HepG2 (cell line): ENCODE results near the gene L3MBTL4. TPM values are rescaled to one million over a fixed set of nuclear protein-coding genes. Genes with fewer than 3 reads are reported as not detected.

Source experiments
- ATAC-seq: fragments of 200-7000 bp; cut with Tn5 transposase; 3 replicates; pipeline ENCODE4 v1.9.1; 2020; ENCODE audit warnings: mild to moderate bottlenecking, moderate library complexity
- BruUV-seq: library from RNA; stranded (reverse); fragments of 400-500 nt; replicated peaks from 2 replicates; lab custom pipeline; 2021; lab: Mats Ljungman, UMichigan
- CTCF ChIA-PET: fragments of 300-600 bp; formaldehyde crosslinking; extraction: SDS; loops from one replicate; lab custom pipeline; 2021; ENCODE audit warnings: low total read pairs, inconsistent platforms, low intra/inter-chr PET ratio; lab: Yijun Ruan, JAX
- POLR2A ChIA-PET: fragments of 350-600 bp; sonication (Branson Sonifier 250); formaldehyde crosslinking; loops from one replicate; lab custom pipeline; 2020; ENCODE audit warnings: antibody characterized with exemption, inconsistent platforms; lab: Yijun Ruan, JAX
- DNase-seq: peaks from one replicate; pipeline ENCODE4 v3.0.0-alpha.2; 2015; ENCODE audit warnings: low spot score
- FAIRE-seq: peaks from 3 replicates; lab custom pipeline; 2011; peaks lifted over from hg19 to GRCh38; lab: Jason Lieb, UNC
- H2AFZ ChIP-seq: one replicate; pipeline ENCODE4 v1.6.1; 2011; ENCODE audit warnings: low read length, inconsistent platforms
- H3K27ac ChIP-seq: fragments of 300-600 bp; 3 replicates; pipeline ENCODE4 v1.8.0; 2011; ENCODE audit warnings: mixed run types, mild to moderate bottlenecking, mixed read lengths, low read length, inconsistent platforms; ENCODE audit not compliant: insufficient read depth; ENCODE audit errors: extremely low read length
- H3K27me3 ChIP-seq, 2 experiments: fragments of 200-600 bp in 1 of 2; 2 replicates in 1 of 2; 3 replicates in 1 of 2; pipeline versions ENCODE4 v1.6.0 to v1.8.0; 2011; ENCODE audit warnings: low read length in 2 of 2, mild to moderate bottlenecking in 2 of 2, moderate library complexity in 2 of 2, inconsistent platforms in 1 of 2; ENCODE audit not compliant: insufficient read depth in 2 of 2, control insufficient read depth in 1 of 2
- H3K36me3 ChIP-seq, 2 experiments: fragments of 200-600 bp in 1 of 2; replicated peaks in 1 of 2; 2 replicates in 1 of 2; 3 replicates in 1 of 2; pipeline versions ENCODE4 v1.5.1 to v1.8.0; 2011; ENCODE audit warnings: low read length in 2 of 2, inconsistent platforms in 1 of 2; ENCODE audit not compliant: insufficient read depth in 2 of 2, control insufficient read depth in 1 of 2
- H3K4me1 ChIP-seq: 2 replicates; pipeline ENCODE4 v1.5.1; 2012; ENCODE audit warnings: low read length, inconsistent platforms; ENCODE audit not compliant: insufficient read depth
- H3K4me2 ChIP-seq: 2 replicates; pipeline ENCODE4 v1.6.0; 2011; ENCODE audit warnings: low read depth, low read length, inconsistent platforms
- H3K4me3 ChIP-seq, 3 experiments: fragments of 200-600 bp in 1 of 3; sonication (generic), shearing (Covaris generic) in 1 of 3; replicated peaks in 1 of 3; 2 replicates each; pipeline ENCODE4 v1.5.1; 2011 to 2016; ENCODE audit warnings: low read length in 3 of 3, inconsistent platforms in 2 of 3, low read depth in 2 of 3, mild to moderate bottlenecking in 2 of 3, control low read depth in 1 of 3, mixed read lengths in 1 of 3; ENCODE audit not compliant: insufficient read depth in 1 of 3
- H3K79me2 ChIP-seq: one replicate; pipeline ENCODE4 v1.6.1; 2011; ENCODE audit warnings: low read length, inconsistent platforms; ENCODE audit not compliant: insufficient read depth
- H3K9ac ChIP-seq: 2 replicates; pipeline ENCODE4 v1.6.0; 2011; ENCODE audit warnings: mild to moderate bottlenecking, low read depth, low read length, inconsistent platforms; ENCODE audit not compliant: insufficient read depth
- H3K9me3 ChIP-seq: 2 replicates; pipeline ENCODE4 v1.5.1; 2012; ENCODE audit warnings: mild to moderate bottlenecking, low read length
- H4K20me1 ChIP-seq: 2 replicates; pipeline ENCODE4 v1.6.0; 2011; ENCODE audit warnings: inconsistent platforms, mild to moderate bottlenecking, low read length, moderate library complexity; ENCODE audit not compliant: insufficient read depth
- JUNB ChIP-seq: sonication (generic); formaldehyde crosslinking; IDR thresholded peaks from 2 replicates; pipeline ENCODE4 v1.8.0; 2022; ENCODE audit warnings: missing genetic modification reagents, mild to moderate bottlenecking, borderline replicate concordance
- MAF1 ChIP-seq: sonication (generic); formaldehyde crosslinking; IDR thresholded peaks from 2 replicates; pipeline ENCODE4 v1.5.0; 2020; ENCODE audit warnings: missing genetic modification reagents, borderline replicate concordance
- MYC ChIP-seq: sonication (generic); formaldehyde crosslinking; IDR thresholded peaks from 2 replicates; pipeline ENCODE4 v1.9.0; 2021; ENCODE audit warnings: missing genetic modification reagents, borderline replicate concordance
- MZF1 ChIP-seq: sonication (generic); formaldehyde crosslinking; IDR thresholded peaks from 2 replicates; pipeline ENCODE4 v1.8.1; 2023; ENCODE audit warnings: mild to moderate bottlenecking, missing genetic modification reagents, borderline replicate concordance
- NFATC3 ChIP-seq: sonication (generic); formaldehyde crosslinking; IDR thresholded peaks from 2 replicates; pipeline ENCODE4 v1.5.1; 2020; ENCODE audit warnings: mild to moderate bottlenecking, missing genetic modification reagents
- PPARG ChIP-seq: conservative IDR thresholded peaks from 2 replicates; pipeline ENCODE4 v1.6.1; 2016; ENCODE audit warnings: missing biosample characterization, missing genetic modification reagents
- REL ChIP-seq: sonication (generic); formaldehyde crosslinking; conservative IDR thresholded peaks from 2 replicates; pipeline ENCODE4 v1.8.0; 2022; ENCODE audit warnings: mild to moderate bottlenecking, missing genetic modification reagents, moderate library complexity
- RNF2 ChIP-seq: fragments of 450-650 bp; conservative IDR thresholded peaks from 2 replicates; pipeline ENCODE4 v1.6.1; 2016; ENCODE audit warnings: low read depth
- SAP130 ChIP-seq: IDR thresholded peaks from 2 replicates; pipeline ENCODE4 v1.6.1; 2016; ENCODE audit warnings: low read depth
- ZKSCAN5 ChIP-seq: sonication (generic); formaldehyde crosslinking; IDR thresholded peaks from 2 replicates; pipeline ENCODE4 v1.5.1; 2020; ENCODE audit warnings: mild to moderate bottlenecking, missing genetic modification reagents
- ZNF17 ChIP-seq: sonication (generic); formaldehyde crosslinking; IDR thresholded peaks from 2 replicates; pipeline ENCODE4 v1.5.0; 2020; ENCODE audit warnings: mild to moderate bottlenecking, missing genetic modification reagents
- ZNF296 ChIP-seq: sonication (generic); formaldehyde crosslinking; conservative IDR thresholded peaks from 2 replicates; pipeline ENCODE4 v1.5.0; 2020; ENCODE audit warnings: mild to moderate bottlenecking, missing genetic modification reagents
- ZNF484 ChIP-seq: sonication (generic); formaldehyde crosslinking; IDR thresholded peaks from 2 replicates; pipeline ENCODE4 v1.5.1; 2020; ENCODE audit warnings: mild to moderate bottlenecking, low read depth, missing genetic modification reagents, borderline replicate concordance
- ZNF570 ChIP-seq: sonication (generic); formaldehyde crosslinking; IDR thresholded peaks from 2 replicates; pipeline ENCODE4 v1.4.0; 2020; ENCODE audit warnings: mild to moderate bottlenecking, missing genetic modification reagents, borderline replicate concordance
- ZNF883 ChIP-seq: sonication (generic); formaldehyde crosslinking; IDR thresholded peaks from 2 replicates; pipeline ENCODE4 v1.5.1; 2020; ENCODE audit warnings: mild to moderate bottlenecking, missing genetic modification reagents; ENCODE audit errors: not compliant biosample characterization
- ZSCAN29 ChIP-seq: sonication (generic); formaldehyde crosslinking; conservative IDR thresholded peaks from 2 replicates; pipeline ENCODE4 v1.4.0; 2020; ENCODE audit warnings: mild to moderate bottlenecking, missing genetic modification reagents
- WGBS: methylation state at CpG from one replicate; pipeline ENCODE4 v1.1.6; 2017; ENCODE audit warnings: low lambda C conversion rate; 5-methylcytosine and 5-hydroxymethylcytosine counted together
- in situ Hi-C: cut with HindIII; loops from 2 replicates; pipeline ENCODE4 v1.10.0; 2017; ENCODE audit warnings: low pct_unique_long_range_greater_than_20kb; ENCODE audit not compliant: extremely low pct_ligation_motif_present
- intact Hi-C: fragments of 100-400 bp; cut with micrococcal nuclease; formaldehyde crosslinking; loops from one replicate; pipeline ENCODE4 v1.10.0; 2022; ENCODE audit not compliant: unreplicated experiment
- polyA plus RNA-seq, 8 experiments: library from polyadenylated mRNA; depleted of rRNA in 3 of 8; stranded (reverse) in 7 of 8; unstranded in 1 of 8; fragments of >200 nt; fragmentation: Illumina TruSeq in 4 of 8; extraction: Trizol in 4 of 8; gene quantifications; 2 replicates each; pipeline versions ENCODE4 v1.2.1 to v1.2.3, GENCODE V29; 2011 to 2016; ENCODE audit warnings: low read depth in 4 of 8, missing spikeins in 1 of 8, mixed read lengths in 1 of 8; ENCODE audit not compliant: insufficient read depth in 1 of 8
- total RNA-seq, 5 experiments: library from RNA; depleted of rRNA; stranded (reverse); fragments of >200 nt; fragmentation: Illumina TruSeq; extraction: Trizol; gene quantifications; 2 replicates each; pipeline ENCODE4 v1.2.3, GENCODE V29; 2016; ENCODE audit warnings: low read depth in 1 of 5
- TF ChIP-seq, protein P1 (sequence below): sonication (generic); formaldehyde crosslinking; IDR thresholded peaks from 2 replicates; pipeline ENCODE4 v1.4.0; 2020; ENCODE audit warnings: missing genetic modification reagents
- TF ChIP-seq, protein P2 (sequence below): sonication (generic); formaldehyde crosslinking; IDR thresholded peaks from 2 replicates; pipeline ENCODE4 v1.8.0; 2022; ENCODE audit warnings: low read depth, missing genetic modification reagents

Gene L3MBTL4
- total and polyA plus RNA-seq, 2 of the 13 experiments (the other 11 are each of a cell fraction or from before 2014, with no cell fraction given), result 10.8 to 13.3 TPM

DNA sequence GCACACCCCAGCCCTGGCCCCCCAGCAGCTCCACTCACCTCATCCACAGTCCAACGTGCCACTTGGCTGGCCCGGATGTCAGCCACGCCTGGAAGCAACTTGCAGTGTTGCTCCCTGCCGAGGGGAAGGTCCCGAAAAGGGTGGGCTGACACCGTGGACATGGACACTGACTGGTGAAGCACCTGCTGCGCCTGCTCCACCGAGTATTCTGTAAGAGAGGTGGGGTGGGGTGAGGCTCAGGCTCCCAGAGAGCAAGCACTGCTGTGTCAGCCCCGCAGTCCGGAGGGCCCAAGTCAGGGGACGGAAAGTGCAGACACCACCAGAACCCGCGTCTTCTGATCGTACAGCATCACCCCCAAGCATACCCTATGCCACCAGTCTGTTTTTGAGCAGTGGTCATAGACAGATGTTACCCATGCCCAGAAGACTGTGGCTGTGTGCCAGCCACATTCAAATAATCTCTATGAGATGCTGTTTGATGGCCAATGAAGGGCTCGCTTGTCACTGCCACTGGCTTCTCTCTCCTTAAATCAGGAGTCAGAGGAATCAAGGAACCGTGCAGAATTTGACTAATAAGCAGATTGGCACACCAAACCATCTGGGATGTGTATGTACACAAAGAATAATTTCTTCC, 445.2 kb downstream of the L3MBTL4 start (continued):
- TF ChIP-seq, protein P1, sequence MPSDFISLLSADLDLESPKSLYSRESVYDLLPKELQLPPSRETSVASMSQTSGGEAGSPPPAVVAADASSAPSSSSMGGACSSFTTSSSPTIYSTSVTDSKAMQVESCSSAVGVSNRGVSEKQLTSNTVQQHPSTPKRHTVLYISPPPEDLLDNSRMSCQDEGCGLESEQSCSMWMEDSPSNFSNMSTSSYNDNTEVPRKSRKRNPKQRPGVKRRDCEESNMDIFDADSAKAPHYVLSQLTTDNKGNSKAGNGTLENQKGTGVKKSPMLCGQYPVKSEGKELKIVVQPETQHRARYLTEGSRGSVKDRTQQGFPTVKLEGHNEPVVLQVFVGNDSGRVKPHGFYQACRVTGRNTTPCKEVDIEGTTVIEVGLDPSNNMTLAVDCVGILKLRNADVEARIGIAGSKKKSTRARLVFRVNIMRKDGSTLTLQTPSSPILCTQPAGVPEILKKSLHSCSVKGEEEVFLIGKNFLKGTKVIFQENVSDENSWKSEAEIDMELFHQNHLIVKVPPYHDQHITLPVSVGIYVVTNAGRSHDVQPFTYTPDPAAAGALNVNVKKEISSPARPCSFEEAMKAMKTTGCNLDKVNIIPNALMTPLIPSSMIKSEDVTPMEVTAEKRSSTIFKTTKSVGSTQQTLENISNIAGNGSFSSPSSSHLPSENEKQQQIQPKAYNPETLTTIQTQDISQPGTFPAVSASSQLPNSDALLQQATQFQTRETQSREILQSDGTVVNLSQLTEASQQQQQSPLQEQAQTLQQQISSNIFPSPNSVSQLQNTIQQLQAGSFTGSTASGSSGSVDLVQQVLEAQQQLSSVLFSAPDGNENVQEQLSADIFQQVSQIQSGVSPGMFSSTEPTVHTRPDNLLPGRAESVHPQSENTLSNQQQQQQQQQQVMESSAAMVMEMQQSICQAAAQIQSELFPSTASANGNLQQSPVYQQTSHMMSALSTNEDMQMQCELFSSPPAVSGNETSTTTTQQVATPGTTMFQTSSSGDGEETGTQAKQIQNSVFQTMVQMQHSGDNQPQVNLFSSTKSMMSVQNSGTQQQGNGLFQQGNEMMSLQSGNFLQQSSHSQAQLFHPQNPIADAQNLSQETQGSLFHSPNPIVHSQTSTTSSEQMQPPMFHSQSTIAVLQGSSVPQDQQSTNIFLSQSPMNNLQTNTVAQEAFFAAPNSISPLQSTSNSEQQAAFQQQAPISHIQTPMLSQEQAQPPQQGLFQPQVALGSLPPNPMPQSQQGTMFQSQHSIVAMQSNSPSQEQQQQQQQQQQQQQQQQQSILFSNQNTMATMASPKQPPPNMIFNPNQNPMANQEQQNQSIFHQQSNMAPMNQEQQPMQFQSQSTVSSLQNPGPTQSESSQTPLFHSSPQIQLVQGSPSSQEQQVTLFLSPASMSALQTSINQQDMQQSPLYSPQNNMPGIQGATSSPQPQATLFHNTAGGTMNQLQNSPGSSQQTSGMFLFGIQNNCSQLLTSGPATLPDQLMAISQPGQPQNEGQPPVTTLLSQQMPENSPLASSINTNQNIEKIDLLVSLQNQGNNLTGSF (CRISPR knock-in tag), result no peak
- TF ChIP-seq MAF1 (CRISPR knock-in tag) (no peak), MYC (0 out of 2 replicates have a peak, but pooled peaks have one; percentile 13)

DNA sequence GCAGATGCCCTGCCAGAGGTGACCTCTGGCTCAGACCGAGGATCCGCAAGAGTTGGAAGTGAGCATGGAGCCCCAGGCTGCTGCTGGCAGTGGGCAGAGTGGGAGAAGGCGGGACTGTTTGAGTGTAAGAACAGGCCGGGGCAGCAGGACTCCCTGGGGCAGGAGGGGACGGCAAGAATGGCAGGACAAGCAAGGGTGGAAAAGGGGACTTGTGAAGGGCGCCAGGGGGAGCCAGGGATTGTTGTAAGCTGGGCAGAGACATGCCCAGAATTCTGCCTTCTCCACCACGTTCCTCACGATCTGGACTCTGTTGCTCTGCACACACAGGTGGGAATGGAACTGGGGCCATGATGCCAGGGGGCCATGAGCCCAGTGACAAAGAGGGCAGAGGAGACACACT, 447.0 kb downstream of the L3MBTL4 start:
- FAIRE-seq (no peak), DNase-seq (no peak), ATAC-seq (no peak)
- Histone ChIP-seq H3K4me1 (peaks cover 52% of the 10 kb centered on the region), H3K4me3 (no peak overlapping the region), H3K9me3 (no peaks in the 10 kb centered on the region), H3K27me3 (no peaks in the 10 kb centered on the region), H3K4me2 (no peak overlapping the region), H3K9ac (no peak overlapping the region), H2AFZ (no peak overlapping the region), H3K27ac (no peak overlapping the region), H4K20me1 (no peaks in the 10 kb centered on the region), H3K79me2 (no peaks in the 10 kb centered on the region), H3K36me3 (peaks cover 0 to 1% of the 10 kb centered on the region in 2 experiments; a peak in 2 of 5 replicates)
- ChIA-PET CTCF (no interaction called here), POLR2A (no interaction called here)
- intact Hi-C loops (no loop called here), in situ Hi-C loops (no loop called here)
- over 99% methylated on average over 8 of the region's 8 CpGs for WGBS
- BruUV-seq, result no TSS peak
- TF ChIP-seq ZNF883 (CRISPR knock-in tag) (no peak), RNF2 (no peak), NFATC3 (CRISPR knock-in tag) (no peak), PPARG (CRISPR knock-in tag) (no peak), ZNF17 (no peak), ZNF484 (CRISPR knock-in tag) (no peak), ZSCAN29 (CRISPR knock-in tag) (no peak), ZNF570 (CRISPR knock-in tag) (no peak), MZF1 (CRISPR knock-in tag) (no peak), SAP130 (CRISPR knock-in tag) (no peak), REL (no peak), ZNF296 (no peak), ZKSCAN5 (CRISPR knock-in tag) (no peak), JUNB (CRISPR knock-in tag) (no peak)
- TF ChIP-seq, protein P2, sequence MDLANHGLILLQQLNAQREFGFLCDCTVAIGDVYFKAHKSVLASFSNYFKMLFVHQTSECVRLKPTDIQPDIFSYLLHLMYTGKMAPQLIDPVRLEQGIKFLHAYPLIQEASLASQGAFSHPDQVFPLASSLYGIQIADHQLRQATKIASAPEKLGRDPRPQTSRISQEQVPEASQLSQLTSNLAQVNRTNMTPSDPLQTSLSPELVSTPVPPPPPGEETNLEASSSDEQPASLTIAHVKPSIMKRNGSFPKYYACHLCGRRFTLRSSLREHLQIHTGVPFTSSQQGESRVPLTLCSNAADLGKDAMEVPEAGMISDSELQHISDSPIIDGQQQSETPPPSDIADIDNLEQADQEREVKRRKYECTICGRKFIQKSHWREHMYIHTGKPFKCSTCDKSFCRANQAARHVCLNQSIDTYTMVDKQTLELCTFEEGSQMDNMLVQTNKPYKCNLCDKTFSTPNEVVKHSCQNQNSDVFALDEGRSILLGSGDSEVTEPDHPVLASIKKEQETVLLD (CRISPR knock-in tag), result no peak
